NCI-H2171 treated with DMSO at 0.1 percent for 48 hours (cell line): ENCODE measurements around the gene HIRA.
"Not testable (repeated sequence)": the region's sequence is repeated elsewhere in the genome, so short reads cannot be mapped to it uniquely, and the experiment has no call there.

ENCODE experiments used
- DNase-seq: peaks from one replicate; lab custom pipeline; 2025; lab: John Stamatoyannopoulos, UW

The HIRA gene

GRCh38 chr22:19463008-19463407 is 31.5 kb upstream of the HIRA start:
- DNase-seq, result no peak

GRCh38 chr22:19461506-19461905 is 30.0 kb upstream of the HIRA start:
- no peak for DNase-seq

GRCh38 chr22:19460036-19460435 is 28.5 kb upstream of the HIRA start:
- DNase-seq, result no peak

GRCh38 chr22:19457828-19458428 is 26.4 kb upstream of the HIRA start:
- DNase-seq, result no peak

GRCh38 chr22:19456541-19456940 is 25.0 kb upstream of the HIRA start:
- DNase-seq, result no peak

- no peak for DNase-seq
Measured at GRCh38 chr22:19455585-19456370, 24.2 kb upstream of the HIRA start.

GRCh38 chr22:19455033-19455432 is 23.5 kb upstream of the HIRA start:
- DNase-seq, result no peak

GRCh38 chr22:19454156-19454555 is 22.6 kb upstream of the HIRA start:
- DNase-seq, result no peak

- no peak for DNase-seq
Measured at GRCh38 chr22:19453718-19454117, 22.2 kb upstream of the HIRA start.

- DNase-seq, result no peak
Measured at GRCh38 chr22:19451570-19451969, 20.0 kb upstream of the HIRA start.

- no peak for DNase-seq
Measured at GRCh38 chr22:19450363-19451175, 19.0 kb upstream of the HIRA start.

GRCh38 chr22:19449422-19449767 is 17.9 kb upstream of the HIRA start:
- no peak for DNase-seq

- no peak for DNase-seq
Measured at GRCh38 chr22:19448739-19449421, 17.3 kb upstream of the HIRA start.

GRCh38 chr22:19448076-19448607 is 16.6 kb upstream of the HIRA start:
- DNase-seq, result peak; percentile 97

GRCh38 chr22:19447330-19448075 is 16.0 kb upstream of the HIRA start, which contains the start of gene C22orf39:
C22orf39 (minus strand) TSS chr22:19447711; CDS start chr22:19447688, 23 bp downstream.
- DNase-seq, result peak; percentile 98

- DNase-seq, result no peak
Measured at GRCh38 chr22:19446603-19447329, 15.2 kb upstream of the HIRA start.

- DNase-seq, result not testable (repeated sequence)
Measured at GRCh38 chr22:19445279-19445982, 13.9 kb upstream of the HIRA start.

- DNase-seq, result no peak
Measured at GRCh38 chr22:19443544-19444211, 12.1 kb upstream of the HIRA start.

- no peak for DNase-seq
Measured at GRCh38 chr22:19442166-19442565, 10.6 kb upstream of the HIRA start.
